Measurements from ENCODE around the gene DCXR.

DNA sequence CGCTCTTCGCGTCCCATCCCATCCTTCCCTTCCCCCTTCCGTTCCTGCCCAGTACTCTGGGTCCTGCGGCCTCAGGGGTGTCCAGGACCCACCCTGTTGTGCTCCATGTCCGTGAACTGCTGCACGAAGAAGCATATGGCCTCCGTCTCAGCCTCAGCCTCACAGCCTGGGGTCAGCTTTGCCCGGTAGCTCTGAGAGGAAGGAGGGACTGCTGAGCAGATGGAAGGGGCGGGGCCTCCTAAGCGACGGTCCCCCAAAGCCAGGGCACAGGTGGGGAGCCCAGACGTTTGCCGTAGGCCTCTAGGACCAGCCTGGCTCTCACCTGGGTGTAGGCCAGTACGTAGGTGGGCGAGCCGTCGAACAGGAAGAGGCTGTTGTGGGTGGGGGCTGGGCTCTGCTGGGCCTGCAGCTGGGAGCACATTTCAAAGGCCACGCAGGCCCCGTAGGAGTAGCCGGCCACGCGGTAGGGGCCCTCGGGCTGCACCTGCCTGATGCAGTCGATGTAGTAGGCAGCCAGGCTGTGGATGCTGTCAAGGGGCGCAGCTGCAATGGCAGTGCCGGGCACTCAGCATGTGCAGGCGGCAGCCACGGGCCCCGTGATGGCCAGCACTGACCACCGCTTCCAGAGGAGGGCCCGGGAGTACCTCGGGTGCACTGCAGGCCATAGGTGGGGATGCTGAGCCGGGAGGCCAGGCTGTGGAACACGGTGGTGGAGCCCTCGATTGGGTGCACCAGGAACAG, 42.7 kb upstream of the DCXR start:
- TF ChIP-seq CTCF (tag by site-specific recombination; IDR thresholded peaks at IDR 0.05) (no peak), ZNF768 (tag by site-specific recombination; IDR thresholded peaks at IDR 0.05) (no peak), ZNF660 (tag by site-specific recombination; IDR thresholded peaks at IDR 0.05) (no peak)
